HG03066 (cell line): ENCODE data around the gene PDF.
A peak's percentile ranks its signal among the peaks of the same experiment; 100 is the strongest.
"Not testable (repeated sequence)": the region's sequence is repeated elsewhere in the genome, so short reads cannot be mapped to it uniquely, and the experiment has no call there.

ENCODE experiments used
- ATAC-seq: cut with Tn5 transposase; IDR thresholded peaks from one replicate; pipeline ENCODE4 v1.9.1; 2021; ENCODE audit warnings: low read depth; ENCODE audit not compliant: unreplicated experiment

PDF gene

GRCh38 chr16:69330286-69331109 lies at the start of gene PDF:
Gene PDF (minus strand): TSS chr16:69330588. CDS start chr16:69330570, 18 bp downstream.
- ATAC-seq, result peak; percentile 93

GRCh38 chr16:69378760-69379159 lies 48.4 kb upstream of the PDF start:
- no peak for ATAC-seq

- no peak for ATAC-seq
Measured at GRCh38 chr16:69378036-69378435, 47.6 kb upstream of the PDF start.

- no peak for ATAC-seq
Measured at GRCh38 chr16:69376393-69377059, 46.1 kb upstream of the PDF start.

- ATAC-seq, result no peak
Measured at GRCh38 chr16:69373019-69373418, 42.6 kb upstream of the PDF start.

- ATAC-seq, result no peak
Measured at GRCh38 chr16:69371564-69371963, 41.2 kb upstream of the PDF start.

GRCh38 chr16:69368866-69369265 lies 38.5 kb upstream of the PDF start:
- ATAC-seq, result no peak

GRCh38 chr16:69367980-69368379 lies 37.6 kb upstream of the PDF start:
- no peak for ATAC-seq

GRCh38 chr16:69366431-69366830 lies 36.0 kb upstream of the PDF start:
- no peak for ATAC-seq

- no peak for ATAC-seq
Measured at GRCh38 chr16:69365901-69366300, 35.5 kb upstream of the PDF start.

GRCh38 chr16:69364088-69364487 lies 33.7 kb upstream of the PDF start:
- no peak for ATAC-seq

- no peak for ATAC-seq
Measured at GRCh38 chr16:69363281-69363717, 32.9 kb upstream of the PDF start.

GRCh38 chr16:69360070-69360469 lies 29.7 kb upstream of the PDF start:
- not testable (repeated sequence) for ATAC-seq

- no peak for ATAC-seq
Measured at GRCh38 chr16:69351309-69352027, 21.1 kb upstream of the PDF start, which contains the start of gene TMED6. Gene TMED6 (minus strand): TSS chr16:69351786. CDS start chr16:69351753, 33 bp downstream.

- ATAC-seq, result no peak
Measured at GRCh38 chr16:69350536-69351133, 20.2 kb upstream of the PDF start.

- ATAC-seq, result no peak
Measured at GRCh38 chr16:69349536-69349935, 19.1 kb upstream of the PDF start.

- ATAC-seq, result no peak
Measured at GRCh38 chr16:69348222-69348621, 17.8 kb upstream of the PDF start.

GRCh38 chr16:69346683-69347082 lies 16.3 kb upstream of the PDF start:
- ATAC-seq, result no peak

- no peak for ATAC-seq
Measured at GRCh38 chr16:69345923-69346322, 15.5 kb upstream of the PDF start.

GRCh38 chr16:69344171-69344570 lies 13.8 kb upstream of the PDF start:
- ATAC-seq, result no peak
